ENCODE measurements around the gene TAAR5.
"Not testable (repeated sequence)": the region's sequence is repeated elsewhere in the genome, so short reads cannot be mapped to it uniquely, and the experiment has no call there.

TAAR5 gene

GRCh38 chr6:132589454-132589853, at the start of gene TAAR5:
TSS of gene TAAR5 (minus strand) at chr6:132589741. CDS start at chr6:132589686, 55 bp downstream.
- DNase-seq (ENCODE audit: low read depth in 2 of 2): no peak

- DNase-seq (ENCODE audit: low read depth in 2 of 2): not testable (repeated sequence)
Observed at GRCh38 chr6:132637135-132637534, 47.6 kb upstream of the TAAR5 start.

GRCh38 chr6:132635906-132636305, 46.4 kb upstream of the TAAR5 start:
- not testable (repeated sequence) for DNase-seq (ENCODE audit: low read depth in 2 of 2)

- DNase-seq (ENCODE audit: low read depth in 2 of 2): not testable (repeated sequence)
Observed at GRCh38 chr6:132635288-132635687, 45.7 kb upstream of the TAAR5 start.

- no peak for DNase-seq (ENCODE audit: low read depth in 2 of 2)
Observed at GRCh38 chr6:132634796-132635195, 45.3 kb upstream of the TAAR5 start.

GRCh38 chr6:132633362-132633761, 43.8 kb upstream of the TAAR5 start:
- no peak for DNase-seq (ENCODE audit: low read depth in 2 of 2)

GRCh38 chr6:132624175-132624574, 34.6 kb upstream of the TAAR5 start, which contains the start of gene TAAR2:
TSS of gene TAAR2 (minus strand) at chr6:132624275. CDS start at chr6:132624275, 0 bp downstream.
- no peak for DNase-seq (ENCODE audit: low read depth in 2 of 2)

GRCh38 chr6:132623106-132623845, 33.7 kb upstream of the TAAR5 start:
- DNase-seq (ENCODE audit: low read depth in 2 of 2): no peak

- DNase-seq (ENCODE audit: low read depth in 2 of 2): no peak
Observed at GRCh38 chr6:132616677-132617076, 27.1 kb upstream of the TAAR5 start.

GRCh38 chr6:132614554-132614953, 25.0 kb upstream of the TAAR5 start:
- no peak for DNase-seq (ENCODE audit: low read depth in 2 of 2)

- DNase-seq (ENCODE audit: low read depth in 2 of 2): no peak
Observed at GRCh38 chr6:132612449-132613108, 23.0 kb upstream of the TAAR5 start.

GRCh38 chr6:132611616-132612015, 22.1 kb upstream of the TAAR5 start:
- no peak for DNase-seq (ENCODE audit: low read depth in 2 of 2)

- no peak for DNase-seq (ENCODE audit: low read depth in 2 of 2)
Observed at GRCh38 chr6:132607544-132608233, 18.1 kb upstream of the TAAR5 start.

- no peak for DNase-seq (ENCODE audit: low read depth in 2 of 2)
Observed at GRCh38 chr6:132604635-132605152, 15.2 kb upstream of the TAAR5 start.

GRCh38 chr6:132600900-132601299, 11.4 kb upstream of the TAAR5 start:
- not testable (repeated sequence) for DNase-seq (ENCODE audit: low read depth in 2 of 2)

- DNase-seq (ENCODE audit: low read depth in 2 of 2): no peak
Observed at GRCh38 chr6:132598473-132598872, 8.9 kb upstream of the TAAR5 start.

GRCh38 chr6:132596201-132596600, 6.7 kb upstream of the TAAR5 start:
- no peak for DNase-seq (ENCODE audit: low read depth in 2 of 2)

- DNase-seq (ENCODE audit: low read depth in 2 of 2): no peak
Observed at GRCh38 chr6:132592855-132593254, 3.3 kb upstream of the TAAR5 start.

GRCh38 chr6:132590362-132590761, 821 bp upstream of the TAAR5 start:
- no peak for DNase-seq (ENCODE audit: low read depth in 2 of 2)

GRCh38 chr6:132587424-132587823, 2.1 kb downstream of the TAAR5 start:
- DNase-seq (ENCODE audit: low read depth in 2 of 2): no peak

GRCh38 chr6:132584698-132585097, 4.8 kb downstream of the TAAR5 start:
- DNase-seq (ENCODE audit: low read depth in 2 of 2): no peak

GRCh38 chr6:132571774-132572173, 17.8 kb downstream of the TAAR5 start:
- DNase-seq (ENCODE audit: low read depth in 2 of 2): no peak

All from stimulated activated CD8-positive, alpha-beta memory T cell treated with anti-CD3 and anti-CD28 coated beads, Interleukin-15, amount 100 ng/mL, for 48 hours (primary cell).